ENCODE data around the gene CLHC1. TPM values are rescaled to one million over a fixed set of nuclear protein-coding genes. Genes with fewer than 3 reads are reported as not detected.

CLHC1 gene
- total and polyA plus RNA-seq, 2 donors (not counting 1 experiment from before 2014, with no cell fraction given) = 2.0 to 12.8 TPM

- peaks cover 54% of the 10 kb centered on the region for H3K4me1 Mint-ChIP-seq
- no peaks in the 10 kb centered on the region for H3K9me3 ChIP-seq (ENCODE audit: control extremely low read depth in 1 of 3, control insufficient read depth in 2 of 3, insufficient read depth in 1 of 3, low read length in 2 of 3)
- POLR2A ChIA-PET = no interaction called here
These were observed 76.3 kb downstream of the CLHC1 start for GRCh38 chr2:55155764-55156281.

GRCh38 chr2:55155206-55155605 lies 76.9 kb downstream of the CLHC1 start:
- H3K4me1 ChIP-seq (ENCODE audit: control insufficient read depth in 2 of 2, insufficient read depth in 2 of 2, low read length in 2 of 2) = peaks cover 37 to 53% of the 10 kb centered on the region in 2 donors
- Mint-ChIP-seq H3K4me1 (peaks cover 56% of the 10 kb centered on the region), H3K27me3 (no peaks in the 10 kb centered on the region), H3K9me3 (ENCODE audit: insufficient read depth) (no peaks in the 10 kb centered on the region), H3K4me3 (no peak overlapping the region), H3K27ac (no peak overlapping the region)
- ATAC-seq (ENCODE audit: low read depth) = no peak
- H3K9me3 ChIP-seq (ENCODE audit: control extremely low read depth in 1 of 3, control insufficient read depth in 2 of 3, insufficient read depth in 1 of 3, low read length in 2 of 3) = no peaks in the 10 kb centered on the region
- H3K27me3 ChIP-seq (replicated peaks in 1 of 4; ENCODE audit: control extremely low read depth in 1 of 4, control insufficient read depth in 3 of 4, insufficient read depth in 4 of 4, low read length in 3 of 4) = no peaks in the 10 kb centered on the region
- H3K4me3 ChIP-seq (ENCODE audit: control extremely low read depth in 1 of 5, extremely low read depth in 1 of 5, insufficient read depth in 1 of 5, low read depth in 2 of 5, low read length in 4 of 5) = no peak overlapping the region
- TF ChIP-seq EZH2 (IDR thresholded peaks at IDR 0.05; ENCODE audit: borderline replicate concordance, insufficient read depth, low read depth, low read length, poor library complexity, severe bottlenecking) = no peak
- no peak for TF ChIP-seq CTCF (IDR thresholded peaks at IDR 0.05)
- no peaks in the 10 kb centered on the region for H3K36me3 ChIP-seq (replicated peaks in 1 of 2; ENCODE audit: control extremely low read depth in 1 of 2, control insufficient read depth in 1 of 2, extremely low read depth in 1 of 2, insufficient read depth in 2 of 2, low read length in 1 of 2)
- ChIA-PET POLR2A (no interaction called here), CTCF (interaction anchor here (1.6 to 2.7 kb wide), 2 partner anchors 17 to 128 kb away, joined by 3 to 8 read pairs; no protein-coding TSS in a partner anchor)
- no peak overlapping the region for H2AFZ ChIP-seq (ENCODE audit: insufficient read depth, low read depth, low read length, poor library complexity, severe bottlenecking)
- H4K20me1 ChIP-seq (ENCODE audit: control insufficient read depth, insufficient read depth, low read length, poor library complexity, severe bottlenecking) = no peaks in the 10 kb centered on the region
- intact Hi-C loops (cut with micrococcal nuclease) = no loop called here
- H3K4me2 ChIP-seq (replicated peaks; ENCODE audit: low read depth, low read length, poor library complexity, severe bottlenecking) = no peak overlapping the region
- H3K9ac ChIP-seq (ENCODE audit: low read length) = no peak overlapping the region
- H3K27ac ChIP-seq (ENCODE audit: low read length in 2 of 2) = no peak overlapping the region
- WGBS (ENCODE audit: insufficient coverage) = 95% methylated on average over 3 of the region's 4 CpGs
- H3K79me2 ChIP-seq (ENCODE audit: control insufficient read depth, insufficient read depth, low read length) = no peaks in the 10 kb centered on the region
- no peak for DNase-seq

More at GRCh38 chr2:55155764-55156281, 76.3 kb downstream of the CLHC1 start:
- Histone ChIP-seq H3K4me1 (ENCODE audit: control insufficient read depth in 2 of 2, insufficient read depth in 2 of 2, low read length in 2 of 2) (peaks cover 35 to 47% of the 10 kb centered on the region in 2 donors), H3K4me2 (replicated peaks; ENCODE audit: low read depth, low read length, poor library complexity, severe bottlenecking) (no peak overlapping the region), H2AFZ (ENCODE audit: insufficient read depth, low read depth, low read length, poor library complexity, severe bottlenecking) (no peak overlapping the region), H3K79me2 (ENCODE audit: control insufficient read depth, insufficient read depth, low read length) (no peaks in the 10 kb centered on the region), H3K36me3 (replicated peaks in 1 of 2; ENCODE audit: control extremely low read depth in 1 of 2, control insufficient read depth in 1 of 2, extremely low read depth in 1 of 2, insufficient read depth in 2 of 2, low read length in 1 of 2) (no peaks in the 10 kb centered on the region), H4K20me1 (ENCODE audit: control insufficient read depth, insufficient read depth, low read length, poor library complexity, severe bottlenecking) (no peaks in the 10 kb centered on the region), H3K4me3 (ENCODE audit: control extremely low read depth in 1 of 5, extremely low read depth in 1 of 5, insufficient read depth in 1 of 5, low read depth in 2 of 5, low read length in 4 of 5) (no peak overlapping the region), H3K27me3 (replicated peaks in 1 of 4; ENCODE audit: control extremely low read depth in 1 of 4, control insufficient read depth in 3 of 4, insufficient read depth in 4 of 4, low read length in 3 of 4) (no peaks in the 10 kb centered on the region), H3K27ac (ENCODE audit: low read length in 2 of 2) (no peak overlapping the region), H3K9ac (ENCODE audit: low read length) (no peak overlapping the region)
- Mint-ChIP-seq H3K4me3 (no peak overlapping the region), H3K27me3 (no peaks in the 10 kb centered on the region), H3K9me3 (ENCODE audit: insufficient read depth) (no peaks in the 10 kb centered on the region), H3K27ac (no peak overlapping the region)
- ATAC-seq (ENCODE audit: low read depth) (no peak), DNase-seq (no peak)
- WGBS (ENCODE audit: insufficient coverage) = 100% methylated on average over 1 of the region's 1 CpG
- intact Hi-C loops (cut with micrococcal nuclease) = no loop called here
- CTCF ChIA-PET = interaction anchor here (1.1 to 2.7 kb wide), 3 partner anchors 12 to 128 kb away, joined by 3 to 8 read pairs (median 5); no protein-coding TSS in a partner anchor
- TF ChIP-seq EZH2 (IDR thresholded peaks at IDR 0.05; ENCODE audit: borderline replicate concordance, insufficient read depth, low read depth, low read length, poor library complexity, severe bottlenecking) (no peak), CTCF (IDR thresholded peaks at IDR 0.05) (no peak)

Measured in B cell (primary cell).